Neural cell (in vitro differentiated cells): Measurements from ENCODE around the gene FABP1. TPM values are rescaled to one million over a fixed set of nuclear protein-coding genes. Genes with fewer than 3 reads are reported as not detected.

ENCODE experiments used
- H2AFZ ChIP-seq: fragments of 200-600, 300-800 bp; sonication (generic), shearing (Covaris generic); 2 replicates; pipeline ENCODE4 v1.6.0; 2014; ENCODE audit warnings: low read depth, mild to moderate bottlenecking, antibody characterized with exemption, low read length, moderate library complexity
- H3F3A ChIP-seq: fragments of 200-600 bp; shearing (Covaris generic); 2 replicates; pipeline ENCODE4 v1.6.1; 2016; ENCODE audit warnings: mild to moderate bottlenecking, moderate library complexity, mixed read lengths, antibody characterized with exemption, low read length; ENCODE audit not compliant: insufficient read depth, poor library complexity, severe bottlenecking
- H3K27ac ChIP-seq: fragments of 200-600, 300-800 bp; sonication (generic), shearing (Covaris generic); 2 replicates; pipeline ENCODE4 v1.5.1; 2014; ENCODE audit warnings: mild to moderate bottlenecking, low read length, moderate library complexity
- H3K27me3 ChIP-seq: fragments of 300-800, 200-600 bp; sonication (generic), shearing (Covaris generic); 2 replicates; pipeline ENCODE4 v1.6.0; 2014; ENCODE audit warnings: mild to moderate bottlenecking, low read depth, low read length, moderate library complexity; ENCODE audit not compliant: insufficient read depth
- H3K36me3 ChIP-seq: fragments of 300-800, 200-600 bp; sonication (generic), shearing (Covaris generic); 2 replicates; pipeline ENCODE4 v1.5.1; 2014; ENCODE audit warnings: mild to moderate bottlenecking, antibody characterized with exemption, low read length, moderate library complexity; ENCODE audit not compliant: insufficient read depth
- H3K4me2 ChIP-seq: fragments of 300-800, 200-600 bp; sonication (generic), shearing (Covaris generic); 2 replicates; pipeline ENCODE4 v1.6.0; 2014; ENCODE audit warnings: mild to moderate bottlenecking, low read length
- H3K4me3 ChIP-seq: fragments of 300-800, 200-600 bp; sonication (generic), shearing (Covaris generic); 2 replicates; pipeline ENCODE4 v1.5.1; 2014; ENCODE audit warnings: mild to moderate bottlenecking, low read length, moderate library complexity
- H3K79me2 ChIP-seq: fragments of 200-600 bp; shearing (Covaris generic); replicated peaks from 2 replicates; pipeline ENCODE4 v1.6.0; 2014; ENCODE audit warnings: mild to moderate bottlenecking, low read length, moderate library complexity; ENCODE audit not compliant: insufficient read depth
- H3K9ac ChIP-seq: fragments of 300-800, 200-600 bp; sonication (generic), shearing (Covaris generic); 2 replicates; pipeline ENCODE4 v1.6.1; 2016; ENCODE audit warnings: mild to moderate bottlenecking, low read length, mixed read lengths
- H3K9me2 ChIP-seq: fragments of 200-600 bp; shearing (Covaris generic); 2 replicates; pipeline ENCODE4 v1.6.1; 2016; ENCODE audit warnings: mild to moderate bottlenecking, low read length, mixed read lengths; ENCODE audit not compliant: insufficient read depth
- H3K9me3 ChIP-seq: fragments of 200-600, 300-800 bp; sonication (generic), shearing (Covaris generic); 2 replicates; pipeline ENCODE4 v1.6.1; 2016; ENCODE audit warnings: mild to moderate bottlenecking, mixed run types, low read length, moderate library complexity, mixed read lengths
- H4K20me1 ChIP-seq: fragments of 200-600 bp; shearing (Covaris generic); 2 replicates; pipeline ENCODE4 v1.6.1; 2016; ENCODE audit warnings: mild to moderate bottlenecking, mixed run types; ENCODE audit not compliant: insufficient read depth
- EP300 ChIP-seq: fragments of 450-650 bp; conservative IDR thresholded peaks from 2 replicates; pipeline ENCODE4 v1.6.1; 2014; ENCODE audit warnings: antibody characterized with exemption, mild to moderate bottlenecking, moderate library complexity; ENCODE audit not compliant: poor library complexity, severe bottlenecking
- EZH2 ChIP-seq: fragments of 200-600, 300-800 bp; shearing (Covaris generic), sonication (generic); IDR thresholded peaks from 2 replicates; pipeline ENCODE4 v1.6.1; 2014; ENCODE audit warnings: antibody characterized with exemption, low read length, borderline replicate concordance, mild to moderate bottlenecking; ENCODE audit not compliant: insufficient read depth, poor library complexity, severe bottlenecking
- MXI1 ChIP-seq: fragments of 450-650 bp; conservative IDR thresholded peaks from 2 replicates; pipeline ENCODE4 v1.6.1; 2014; ENCODE audit warnings: antibody characterized with exemption, mild to moderate bottlenecking; ENCODE audit not compliant: poor library complexity, severe bottlenecking
- POLR2AphosphoS5 ChIP-seq: IDR thresholded peaks from 2 replicates; pipeline ENCODE4 v1.6.1; 2012
- RAD21 ChIP-seq: fragments of 450-650 bp; conservative IDR thresholded peaks from 2 replicates; pipeline ENCODE4 v1.6.1; 2014; ENCODE audit warnings: antibody characterized with exemption, mild to moderate bottlenecking, moderate library complexity
- SMC3 ChIP-seq: fragments of 450-650 bp; conservative IDR thresholded peaks from 2 replicates; pipeline ENCODE4 v1.6.1; 2014; ENCODE audit warnings: antibody characterized with exemption, mild to moderate bottlenecking, moderate library complexity; ENCODE audit not compliant: poor library complexity
- TAF1 ChIP-seq: IDR thresholded peaks from 2 replicates; pipeline ENCODE4 v1.6.1; 2012; ENCODE audit warnings: low read depth
- polyA plus RNA-seq: library from polyadenylated mRNA; depleted of rRNA; stranded (reverse); fragments of >200 nt; gene quantifications from 2 replicates; pipeline ENCODE4 v1.2.3, GENCODE V29; 2014
- TF ChIP-seq, protein P1 (sequence below): IDR thresholded peaks from 2 replicates; pipeline ENCODE4 v1.6.1; 2012; ENCODE audit warnings: borderline replicate concordance
- TF ChIP-seq, protein P2 (sequence below): fragments of 450-650 bp; IDR thresholded peaks from 2 replicates; pipeline ENCODE4 v1.5.1; 2014; ENCODE audit warnings: antibody characterized with exemption, mild to moderate bottlenecking, moderate library complexity; ENCODE audit not compliant: poor library complexity, severe bottlenecking

The FABP1 gene
- polyA plus RNA-seq, 1 donor from 2014 or later, result not detected

DNA sequence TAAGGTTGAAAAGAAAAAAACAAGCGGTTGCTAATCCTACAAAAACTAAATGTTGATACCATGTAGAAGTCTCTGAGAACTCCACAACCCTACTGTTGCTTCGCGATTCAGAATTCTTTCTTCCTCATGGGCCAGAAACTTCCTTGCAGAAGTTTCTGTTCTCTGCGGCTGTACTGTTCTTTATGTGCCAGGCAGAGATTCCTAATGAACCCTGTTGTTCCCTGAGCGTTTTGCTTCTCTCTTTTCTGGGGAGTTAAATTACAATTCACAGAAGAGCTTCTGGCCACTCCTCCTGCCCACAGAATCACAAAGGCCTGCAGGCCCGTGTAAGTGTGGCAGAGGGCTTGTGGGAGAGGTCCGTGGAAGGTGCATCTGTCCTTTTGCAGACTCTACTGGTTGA, 40.5 kb upstream of the FABP1 start:
- H3K36me3 ChIP-seq, result no peaks in the 10 kb centered on the region
- TF ChIP-seq RAD21, result no peak
- no peak for TF ChIP-seq POLR2AphosphoS5
- no peak for TF ChIP-seq EP300
- TF ChIP-seq TAF1, result no peak
- TF ChIP-seq SMC3, result no peak
- TF ChIP-seq, protein P1, sequence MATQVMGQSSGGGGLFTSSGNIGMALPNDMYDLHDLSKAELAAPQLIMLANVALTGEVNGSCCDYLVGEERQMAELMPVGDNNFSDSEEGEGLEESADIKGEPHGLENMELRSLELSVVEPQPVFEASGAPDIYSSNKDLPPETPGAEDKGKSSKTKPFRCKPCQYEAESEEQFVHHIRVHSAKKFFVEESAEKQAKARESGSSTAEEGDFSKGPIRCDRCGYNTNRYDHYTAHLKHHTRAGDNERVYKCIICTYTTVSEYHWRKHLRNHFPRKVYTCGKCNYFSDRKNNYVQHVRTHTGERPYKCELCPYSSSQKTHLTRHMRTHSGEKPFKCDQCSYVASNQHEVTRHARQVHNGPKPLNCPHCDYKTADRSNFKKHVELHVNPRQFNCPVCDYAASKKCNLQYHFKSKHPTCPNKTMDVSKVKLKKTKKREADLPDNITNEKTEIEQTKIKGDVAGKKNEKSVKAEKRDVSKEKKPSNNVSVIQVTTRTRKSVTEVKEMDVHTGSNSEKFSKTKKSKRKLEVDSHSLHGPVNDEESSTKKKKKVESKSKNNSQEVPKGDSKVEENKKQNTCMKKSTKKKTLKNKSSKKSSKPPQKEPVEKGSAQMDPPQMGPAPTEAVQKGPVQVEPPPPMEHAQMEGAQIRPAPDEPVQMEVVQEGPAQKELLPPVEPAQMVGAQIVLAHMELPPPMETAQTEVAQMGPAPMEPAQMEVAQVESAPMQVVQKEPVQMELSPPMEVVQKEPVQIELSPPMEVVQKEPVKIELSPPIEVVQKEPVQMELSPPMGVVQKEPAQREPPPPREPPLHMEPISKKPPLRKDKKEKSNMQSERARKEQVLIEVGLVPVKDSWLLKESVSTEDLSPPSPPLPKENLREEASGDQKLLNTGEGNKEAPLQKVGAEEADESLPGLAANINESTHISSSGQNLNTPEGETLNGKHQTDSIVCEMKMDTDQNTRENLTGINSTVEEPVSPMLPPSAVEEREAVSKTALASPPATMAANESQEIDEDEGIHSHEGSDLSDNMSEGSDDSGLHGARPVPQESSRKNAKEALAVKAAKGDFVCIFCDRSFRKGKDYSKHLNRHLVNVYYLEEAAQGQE, result no peak
- TF ChIP-seq, protein P2, sequence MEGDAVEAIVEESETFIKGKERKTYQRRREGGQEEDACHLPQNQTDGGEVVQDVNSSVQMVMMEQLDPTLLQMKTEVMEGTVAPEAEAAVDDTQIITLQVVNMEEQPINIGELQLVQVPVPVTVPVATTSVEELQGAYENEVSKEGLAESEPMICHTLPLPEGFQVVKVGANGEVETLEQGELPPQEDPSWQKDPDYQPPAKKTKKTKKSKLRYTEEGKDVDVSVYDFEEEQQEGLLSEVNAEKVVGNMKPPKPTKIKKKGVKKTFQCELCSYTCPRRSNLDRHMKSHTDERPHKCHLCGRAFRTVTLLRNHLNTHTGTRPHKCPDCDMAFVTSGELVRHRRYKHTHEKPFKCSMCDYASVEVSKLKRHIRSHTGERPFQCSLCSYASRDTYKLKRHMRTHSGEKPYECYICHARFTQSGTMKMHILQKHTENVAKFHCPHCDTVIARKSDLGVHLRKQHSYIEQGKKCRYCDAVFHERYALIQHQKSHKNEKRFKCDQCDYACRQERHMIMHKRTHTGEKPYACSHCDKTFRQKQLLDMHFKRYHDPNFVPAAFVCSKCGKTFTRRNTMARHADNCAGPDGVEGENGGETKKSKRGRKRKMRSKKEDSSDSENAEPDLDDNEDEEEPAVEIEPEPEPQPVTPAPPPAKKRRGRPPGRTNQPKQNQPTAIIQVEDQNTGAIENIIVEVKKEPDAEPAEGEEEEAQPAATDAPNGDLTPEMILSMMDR, result no peak
- TF ChIP-seq EZH2, result no peak
- no peak for TF ChIP-seq MXI1

DNA sequence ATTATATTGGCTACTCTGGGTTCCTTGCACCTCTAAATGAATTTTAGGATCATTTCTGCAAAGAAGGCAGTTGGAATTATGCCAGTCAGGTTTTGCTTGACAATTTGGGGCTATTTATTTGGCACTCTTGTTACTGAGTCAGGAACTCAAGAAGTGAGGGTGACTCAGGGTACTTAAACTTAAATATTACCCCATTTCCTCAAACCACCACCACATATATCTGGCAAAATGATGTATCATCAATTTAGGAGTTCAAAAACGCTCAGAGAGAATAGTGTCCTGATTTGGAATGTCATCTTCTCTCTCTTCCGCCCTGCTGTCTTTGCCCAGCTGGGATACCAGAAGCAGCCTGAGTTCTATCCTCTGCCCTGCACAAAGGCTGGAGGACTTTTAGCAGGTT, 39.9 kb upstream of the FABP1 start:
- H3K36me3 ChIP-seq, result no peaks in the 10 kb centered on the region
- no peak overlapping the region for H2AFZ ChIP-seq
- no peaks in the 10 kb centered on the region for H4K20me1 ChIP-seq
- no peaks in the 10 kb centered on the region for H3K79me2 ChIP-seq
- no peaks in the 10 kb centered on the region for H3K9me3 ChIP-seq
- no peaks in the 10 kb centered on the region for H3F3A ChIP-seq
- TF ChIP-seq, protein P1, result no peak
- TF ChIP-seq RAD21, result no peak
- TF ChIP-seq EZH2, result no peak
- no peak for TF ChIP-seq MXI1
- TF ChIP-seq, protein P2, result no peak
- no peak for TF ChIP-seq TAF1
- no peak for TF ChIP-seq POLR2AphosphoS5
- no peak for TF ChIP-seq EP300
- TF ChIP-seq SMC3, result no peak
- no peaks in the 10 kb centered on the region for H3K9me2 ChIP-seq
- H3K9ac ChIP-seq, result no peak overlapping the region
- H3K27ac ChIP-seq, result no peak overlapping the region
- no peaks in the 10 kb centered on the region for H3K27me3 ChIP-seq
- no peak overlapping the region for H3K4me3 ChIP-seq
- H3K4me2 ChIP-seq, result no peak overlapping the region

More for the DNA sequence above, 40.5 kb upstream of the FABP1 start:
- H3K27me3 ChIP-seq, result no peaks in the 10 kb centered on the region
- H3K9me3 ChIP-seq, result no peaks in the 10 kb centered on the region
- H3K27ac ChIP-seq, result no peak overlapping the region
- H3K9me2 ChIP-seq, result no peaks in the 10 kb centered on the region
- H3K9ac ChIP-seq, result no peak overlapping the region
- no peak overlapping the region for H2AFZ ChIP-seq
- no peak overlapping the region for H3K4me3 ChIP-seq
- H3F3A ChIP-seq, result no peaks in the 10 kb centered on the region
- H4K20me1 ChIP-seq, result no peaks in the 10 kb centered on the region
- H3K4me2 ChIP-seq, result no peak overlapping the region
- no peaks in the 10 kb centered on the region for H3K79me2 ChIP-seq
